HEK293T (cell line): ENCODE data around the gene LMF1.

Experiments
- CTCF ChIA-PET: fragments of 350-600 bp; formaldehyde crosslinking; extraction: SDS; loops from one replicate; lab custom pipeline; 2021; ENCODE audit warnings: antibody characterized with exemption, inconsistent platforms; lab: Yijun Ruan, JAX
- POLR2A ChIA-PET: fragments of 350-600 bp; formaldehyde crosslinking; extraction: SDS; loops from one replicate; lab custom pipeline; 2020; ENCODE audit warnings: antibody characterized with exemption, inconsistent platforms; lab: Yijun Ruan, JAX
- DNase-seq: peaks from one replicate; pipeline ENCODE4 v3.0.0; 2012; ENCODE audit warnings: mixed read lengths; ENCODE audit errors: extremely low spot score
- ARNT ChIP-seq: fragments of 450-650 bp; IDR thresholded peaks from 2 replicates; pipeline ENCODE4 v1.6.1; 2017; ENCODE audit warnings: mild to moderate bottlenecking
- BHLHE40 ChIP-seq: fragments of 450-650 bp; IDR thresholded peaks from 2 replicates; pipeline ENCODE4 v1.6.1; 2016; ENCODE audit warnings: mild to moderate bottlenecking, moderate library complexity, borderline replicate concordance
- CTBP1 ChIP-seq: fragments of 450-650 bp; IDR thresholded peaks from 2 replicates; pipeline ENCODE4 v1.6.1; 2016; ENCODE audit warnings: borderline replicate concordance
- ELF4 ChIP-seq: fragments of 450-650 bp; IDR thresholded peaks from 2 replicates; pipeline ENCODE4 v1.6.1; 2017; ENCODE audit warnings: antibody characterized with exemption
- FOXA1 ChIP-seq: fragments of 450-650 bp; IDR thresholded peaks from 2 replicates; pipeline ENCODE4 v1.6.1; 2016; ENCODE audit warnings: mild to moderate bottlenecking
- FOXK2 ChIP-seq: fragments of 450-650 bp; IDR thresholded peaks from 2 replicates; pipeline ENCODE4 v1.6.1; 2016; ENCODE audit warnings: mild to moderate bottlenecking
- FOXM1 ChIP-seq: fragments of 450-650 bp; IDR thresholded peaks from 2 replicates; pipeline ENCODE4 v1.6.1; 2017; ENCODE audit warnings: mild to moderate bottlenecking, borderline replicate concordance
- HDGF ChIP-seq: fragments of 450-650 bp; IDR thresholded peaks from 2 replicates; pipeline ENCODE4 v1.6.1; 2017; ENCODE audit warnings: antibody characterized with exemption, borderline replicate concordance
- L3MBTL2 ChIP-seq: fragments of 450-650 bp; conservative IDR thresholded peaks from 2 replicates; pipeline ENCODE4 v1.6.1; 2016; ENCODE audit warnings: mild to moderate bottlenecking
- LEF1 ChIP-seq: fragments of 450-650 bp; IDR thresholded peaks from 2 replicates; pipeline ENCODE4 v1.6.1; 2017; ENCODE audit warnings: mild to moderate bottlenecking, borderline replicate concordance
- NFRKB ChIP-seq: fragments of 450-650 bp; IDR thresholded peaks from 2 replicates; pipeline ENCODE4 v1.6.1; 2016; ENCODE audit warnings: mild to moderate bottlenecking, moderate library complexity
- PKNOX1 ChIP-seq: fragments of 450-650 bp; IDR thresholded peaks from 2 replicates; pipeline ENCODE4 v1.6.1; 2016
- SP1 ChIP-seq: fragments of 450-650 bp; IDR thresholded peaks from 2 replicates; pipeline ENCODE4 v1.6.1; 2017
- SUZ12 ChIP-seq: fragments of 450-650 bp; IDR thresholded peaks from 2 replicates; pipeline ENCODE4 v1.6.1; 2016; ENCODE audit warnings: mild to moderate bottlenecking
- TARDBP ChIP-seq: fragments of 450-650 bp; IDR thresholded peaks from 2 replicates; pipeline ENCODE4 v1.6.1; 2016
- ZNF384 ChIP-seq: fragments of 450-650 bp; IDR thresholded peaks from 2 replicates; pipeline ENCODE4 v1.6.1; 2016

Gene LMF1

GRCh38 chr16:836221-836620 is 134.6 kb downstream of the LMF1 start:
- CTCF ChIA-PET: no interaction called here
- no peak for DNase-seq
- no peak for TF ChIP-seq ARNT
- no peak for TF ChIP-seq BHLHE40
- TF ChIP-seq SUZ12: no peak
- TF ChIP-seq FOXA1: no peak
- POLR2A ChIA-PET: no interaction called here

DNA sequence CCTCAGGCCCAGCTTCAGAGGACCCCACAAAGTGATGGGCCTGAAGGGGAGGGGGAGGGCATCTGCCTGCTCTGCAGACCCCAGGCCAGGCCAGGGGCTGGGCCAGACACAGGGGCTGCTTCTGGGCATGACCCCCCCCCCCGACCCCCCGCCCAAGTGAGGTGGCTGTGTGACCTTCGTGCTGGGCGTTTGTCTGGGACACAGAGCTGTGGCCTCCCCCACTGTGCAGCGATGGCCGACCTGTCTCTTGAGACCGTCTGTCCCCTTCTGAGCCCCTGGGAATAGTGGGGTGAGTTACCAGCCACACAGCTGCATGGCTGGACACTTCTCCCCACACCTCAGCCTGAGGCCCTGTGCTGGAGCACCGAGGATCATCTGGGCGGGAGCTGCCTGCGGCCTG is 135.4 kb downstream of the LMF1 start:
- ChIA-PET CTCF (no interaction called here), POLR2A (no interaction called here)
- TF ChIP-seq NFRKB (no peak), ELF4 (no peak), FOXK2 (no peak), ZNF384 (no peak), BHLHE40 (no peak), ARNT (no peak)
- no peak for DNase-seq

DNA sequence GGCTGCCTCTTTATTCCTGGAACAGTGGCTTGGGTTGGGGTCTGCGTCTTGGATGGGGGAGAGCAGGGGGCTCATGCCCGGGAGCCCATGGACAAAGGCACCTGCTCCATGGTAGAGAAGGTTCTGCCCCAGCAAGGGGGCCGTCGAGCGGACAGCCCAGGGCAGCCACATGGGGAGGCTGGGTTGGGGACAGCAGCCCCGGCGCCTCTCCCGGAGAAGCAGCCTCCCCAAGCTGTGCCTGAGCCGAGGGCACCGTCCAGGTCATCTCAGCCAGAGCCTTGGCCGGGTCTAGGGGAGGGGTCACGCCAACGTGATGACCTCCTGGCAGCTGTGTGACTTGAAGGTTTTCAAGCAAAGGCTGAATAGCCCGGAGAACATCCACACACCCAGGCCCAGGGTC is 137.4 kb downstream of the LMF1 start:
- TF ChIP-seq BHLHE40: no peak
- TF ChIP-seq ZNF384: no peak
- TF ChIP-seq L3MBTL2: no peak
- no peak for TF ChIP-seq NFRKB
- no peak for TF ChIP-seq FOXK2
- TF ChIP-seq LEF1: no peak
- no peak for TF ChIP-seq CTBP1
- no peak for TF ChIP-seq HDGF
- TF ChIP-seq ARNT: no peak
- no peak for TF ChIP-seq FOXM1
- no peak for TF ChIP-seq ELF4
- no peak for TF ChIP-seq SUZ12
- TF ChIP-seq SP1: no peak
- no peak for TF ChIP-seq FOXA1
- CTCF ChIA-PET: no interaction called here
- POLR2A ChIA-PET: no interaction called here
- DNase-seq: no peak

DNA sequence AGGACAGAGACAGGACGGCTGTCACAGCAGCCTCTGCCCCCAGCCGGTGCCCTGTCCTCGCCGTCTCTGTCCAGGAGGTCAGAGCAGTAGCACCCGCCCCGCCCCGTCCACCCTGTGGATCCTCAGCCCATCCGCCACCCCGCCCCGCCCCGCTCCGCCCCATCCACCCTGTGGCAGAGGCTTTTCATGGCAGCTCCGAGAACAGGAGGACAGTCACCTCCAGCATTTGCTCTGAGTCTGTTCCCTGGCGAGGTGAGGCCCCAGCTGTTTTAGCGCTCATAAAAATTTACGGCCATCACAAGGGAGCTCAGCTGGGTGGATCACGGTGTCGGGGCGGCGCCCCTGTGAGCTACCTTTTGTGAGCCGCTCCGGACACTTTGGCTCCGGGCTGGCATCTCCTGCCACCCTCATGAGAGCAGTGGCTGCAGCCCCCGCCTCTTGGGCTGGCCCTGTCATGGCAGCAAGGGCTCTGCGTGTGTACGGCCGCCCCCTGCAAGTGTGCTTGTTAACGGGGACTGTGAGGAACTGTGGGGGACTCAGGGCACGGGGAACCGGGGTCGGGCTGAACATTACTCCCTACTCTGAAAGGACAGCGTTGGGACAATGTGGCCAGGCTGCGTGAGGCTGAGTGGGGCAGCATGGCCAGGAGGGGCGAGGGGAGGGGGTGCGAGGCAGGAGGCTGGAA is 138.0 kb downstream of the LMF1 start:
- no peak for DNase-seq
- TF ChIP-seq BHLHE40 (no peak), FOXK2 (no peak), SP1 (no peak), ZNF384 (no peak), NFRKB (no peak), FOXA1 (no peak), ELF4 (no peak), TARDBP (no peak), L3MBTL2 (no peak), SUZ12 (no peak), FOXM1 (no peak), PKNOX1 (no peak), ARNT (no peak), HDGF (no peak), CTBP1 (no peak), LEF1 (no peak)
- ChIA-PET POLR2A (no interaction called here), CTCF (no interaction called here)

- TF ChIP-seq TARDBP (no peak), ZNF384 (no peak), SP1 (no peak), SUZ12 (no peak), ELF4 (no peak), NFRKB (no peak), L3MBTL2 (no peak), FOXM1 (no peak)
- POLR2A ChIA-PET: no interaction called here
- DNase-seq: no peak
- CTCF ChIA-PET: no interaction called here
Observed at GRCh38 chr16:831571-832413, 139.0 kb downstream of the LMF1 start.

GRCh38 chr16:830871-831570 is 139.8 kb downstream of the LMF1 start:
- ChIA-PET CTCF (no interaction called here), POLR2A (no interaction called here)

More at GRCh38 chr16:830871-831570, 139.8 kb downstream of the LMF1 start:
- TF ChIP-seq CTBP1 (no peak), PKNOX1 (no peak), SUZ12 (no peak), LEF1 (no peak), ELF4 (no peak), FOXA1 (no peak), FOXM1 (no peak), BHLHE40 (no peak), HDGF (no peak), SP1 (no peak), ZNF384 (no peak), ARNT (no peak), L3MBTL2 (no peak), TARDBP (no peak), FOXK2 (no peak), NFRKB (no peak)
- no peak for DNase-seq
